ENCODE data around the gene NKD2. TPM values are rescaled to one million over a fixed set of nuclear protein-coding genes. Genes with fewer than 3 reads are reported as not detected.

The NKD2 gene
- total RNA-seq, 1 experiment from 2014 or later = 20.4 TPM

GRCh38 chr5:1055896-1056610 lies 47.5 kb downstream of the NKD2 start (continued):
- no peak for TF ChIP-seq REST (IDR thresholded peaks at IDR 0.05; ENCODE audit: low read depth)

GRCh38 chr5:1056611-1057484 lies 48.2 kb downstream of the NKD2 start:
- no peak overlapping the region for H3K4me3 ChIP-seq (replicated peaks in 1 of 2; ENCODE audit: low read depth in 1 of 2, low read length in 2 of 2)
- ChIA-PET RAD21 (ENCODE audit: low non-redundant PET in 1 of 2, low total read pairs in 2 of 2, uncharacterized antibody in 2 of 2, unreplicated experiment in 2 of 2) (no interaction called here), CTCF (no interaction called here), POLR2A (no interaction called here)
- H3K79me2 ChIP-seq (ENCODE audit: insufficient read depth, low read length) = no peaks in the 10 kb centered on the region
- no peak for ATAC-seq
- peaks cover 0 to 1% of the 10 kb centered on the region in 2 experiments; a peak in 2 of 4 replicates for H3K36me3 ChIP-seq (ENCODE audit: control insufficient read depth in 1 of 2, insufficient read depth in 2 of 2, low read length in 2 of 2)
- H4K20me1 ChIP-seq (ENCODE audit: insufficient read depth) = no peaks in the 10 kb centered on the region
- intact Hi-C loops (cut with micrococcal nuclease) = no loop called here
- no peak overlapping the region for H3K4me2 ChIP-seq (ENCODE audit: low read length)
- H3K9me3 ChIP-seq (ENCODE audit: control insufficient read depth in 1 of 2, insufficient read depth in 1 of 2, low read depth in 1 of 2, low read length in 2 of 2) = no peaks in the 10 kb centered on the region
- H3K4me1 ChIP-seq (ENCODE audit: control insufficient read depth in 1 of 2, insufficient read depth in 2 of 2, low read length in 2 of 2) = no peaks in the 10 kb centered on the region
- no peak overlapping the region for H2AFZ ChIP-seq (ENCODE audit: low read depth, low read length, poor library complexity, severe bottlenecking)
- no peak overlapping the region for H3K9ac ChIP-seq (ENCODE audit: low read length)
- DNase-seq (ENCODE audit: low read depth, low spot score) = no peak
- TF ChIP-seq ATF3 (IDR thresholded peaks at IDR 0.05) = no peak
- TF ChIP-seq RAD21 (IDR thresholded peaks at IDR 0.05; ENCODE audit: low read depth) = no peak
- TF ChIP-seq TCF7L2 (IDR thresholded peaks at IDR 0.05; ENCODE audit: borderline replicate concordance, extremely low read depth, insufficient read depth, insufficient read length) = no peak
- TF ChIP-seq SP1 (IDR thresholded peaks at IDR 0.05; ENCODE audit: low read depth) = no peak
- TF ChIP-seq MAX (IDR thresholded peaks at IDR 0.05) = no peak
- no peaks in the 10 kb centered on the region for H3K27me3 ChIP-seq (ENCODE audit: insufficient read depth, low read length)
- BruUV-seq (replicated peaks) = no TSS peak
- H3K27ac ChIP-seq (ENCODE audit: low read depth, low read length) = no peak overlapping the region
- H3K9me2 ChIP-seq (ENCODE audit: insufficient read depth) = no peaks in the 10 kb centered on the region

Measured in HCT116 (cell line).